ENCODE results near the gene CTNNA1.

The CTNNA1 gene

DNA sequence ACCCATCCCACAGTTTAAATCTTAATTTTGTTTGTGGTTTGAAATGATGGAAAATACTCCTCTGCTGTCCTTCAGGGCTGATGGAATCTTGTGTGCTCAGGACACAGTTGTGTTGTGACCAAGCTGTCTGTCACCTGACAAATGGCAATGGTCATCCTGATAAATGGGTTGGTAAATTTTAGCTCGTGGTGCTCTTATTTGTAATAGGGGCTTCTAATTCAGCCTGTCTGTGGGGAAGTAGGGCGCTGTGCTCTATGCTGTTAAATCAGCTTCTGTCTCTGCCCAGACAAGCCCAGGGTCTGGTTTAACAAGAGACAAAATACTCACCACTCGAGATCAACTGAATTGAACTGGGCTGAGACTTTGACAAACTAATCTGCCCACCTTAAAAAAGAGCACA, 117.4 kb downstream of the CTNNA1 start:
- no peak for DNase-seq

GRCh38 chr5:138872841-138873465, 119.7 kb downstream of the CTNNA1 start:
- DNase-seq, result no peak

GRCh38 chr5:138873466-138874221, 120.4 kb downstream of the CTNNA1 start:
- no peak for DNase-seq

GRCh38 chr5:138874241-138874640, 121.0 kb downstream of the CTNNA1 start:
- DNase-seq, result peak; percentile 41

DNA sequence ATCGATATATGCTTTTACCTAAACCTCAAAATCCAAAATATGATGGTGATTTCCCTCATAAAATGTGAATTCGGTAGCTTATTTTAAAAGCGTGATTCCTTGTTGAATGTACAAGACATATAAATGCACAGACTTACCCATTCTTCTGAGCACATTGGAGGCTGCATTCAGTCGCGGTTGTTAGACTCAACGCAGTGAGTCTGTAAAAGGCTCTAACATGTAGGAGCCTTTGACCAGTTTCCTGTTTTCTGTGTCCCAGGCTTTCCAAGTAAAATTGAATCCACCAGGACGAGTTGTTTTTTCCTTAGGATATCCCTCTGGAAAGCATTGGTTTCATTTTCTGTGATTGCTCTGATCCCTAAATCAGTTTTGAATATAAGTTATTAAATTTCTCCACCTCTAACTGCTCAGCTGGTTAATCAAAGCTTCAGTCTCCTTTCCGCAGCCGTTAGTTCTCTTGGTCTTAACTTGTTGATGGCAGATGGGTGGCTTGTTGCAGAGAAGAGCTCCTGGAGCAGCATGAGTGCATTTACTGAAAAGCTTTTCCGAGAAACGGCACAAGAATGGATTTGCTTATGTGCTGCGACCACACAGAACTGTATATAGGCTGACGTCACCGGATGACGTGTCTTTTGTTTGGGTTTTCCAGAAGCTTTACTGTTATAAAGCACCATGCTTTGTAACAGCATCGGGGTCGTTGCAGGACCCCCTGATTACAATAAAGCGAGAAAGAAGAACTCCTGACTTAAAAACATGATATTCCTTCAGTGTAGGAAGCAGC, 121.7 kb downstream of the CTNNA1 start, which contains the start of gene LRRTM2:
Gene LRRTM2, minus strand, starts transcription at position 565 of the 781 bp plus-strand sequence. Its CDS starts 424 bp downstream, at position 141.
- DNase-seq, result peak; percentile 91

- no peak for DNase-seq
Measured at GRCh38 chr5:138875552-138875875, 122.3 kb downstream of the CTNNA1 start.

GRCh38 chr5:138875946-138876345, 122.7 kb downstream of the CTNNA1 start:
- no peak for DNase-seq

GRCh38 chr5:138876811-138877210, 123.6 kb downstream of the CTNNA1 start:
- DNase-seq, result no peak

DNA sequence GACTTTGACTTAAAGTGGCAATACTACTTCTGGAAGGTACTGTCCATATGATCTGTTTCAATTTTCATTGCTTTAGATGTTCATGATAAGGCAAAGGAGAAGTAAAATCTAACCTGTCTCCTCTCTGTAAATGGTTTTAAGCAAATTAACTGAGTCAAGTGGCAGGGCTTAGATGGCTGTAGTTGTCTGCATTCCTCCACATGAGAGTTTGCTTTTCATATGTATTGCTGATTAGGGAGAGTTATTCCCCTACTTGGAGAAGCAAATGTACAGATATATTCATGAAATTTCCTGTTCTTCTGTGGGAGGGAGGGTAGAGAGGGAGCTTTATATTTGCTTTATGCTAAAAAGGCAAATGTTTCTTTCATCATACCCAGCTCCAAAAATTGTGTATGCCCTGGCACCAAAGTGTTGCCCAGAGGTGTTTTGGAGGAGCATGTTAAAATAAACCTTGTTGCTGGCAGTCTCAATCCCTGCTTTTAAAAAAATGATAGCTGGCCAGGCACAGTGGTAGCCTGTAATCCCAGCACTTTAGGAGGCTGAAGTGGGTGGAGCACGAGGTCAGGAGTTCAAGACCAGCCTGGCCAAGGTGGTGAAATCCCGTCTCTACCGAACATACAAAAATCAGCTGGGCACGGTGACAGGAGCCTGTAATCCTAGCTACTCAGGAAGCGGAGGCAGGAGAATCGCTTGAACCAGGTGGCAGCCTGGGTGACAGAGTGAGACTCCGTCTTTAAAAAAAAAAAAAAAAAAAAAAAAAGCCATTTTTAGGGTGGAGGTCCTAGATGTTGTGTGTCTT, 125.4 kb downstream of the CTNNA1 start:
- DNase-seq, result no peak

DNA sequence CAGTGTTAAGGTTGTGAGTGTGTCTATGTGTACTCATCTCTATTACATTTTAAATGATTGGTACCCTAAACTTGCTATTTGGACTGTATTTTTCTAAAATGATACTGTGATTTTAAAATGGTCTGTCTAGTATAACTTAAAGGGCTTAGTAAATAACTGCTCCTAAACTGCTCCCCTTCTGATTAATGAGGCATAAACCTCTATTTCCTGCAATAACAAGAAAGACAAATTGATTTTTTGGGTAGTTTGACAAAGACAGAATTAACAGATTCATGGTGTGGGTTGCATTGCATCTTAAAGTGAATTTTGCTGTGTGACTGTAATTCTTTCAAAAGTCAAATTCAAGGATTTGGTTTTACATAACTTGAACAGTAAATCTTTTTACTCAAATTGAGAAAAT, 130.0 kb downstream of the CTNNA1 start:
- no peak for DNase-seq

- DNase-seq, result no peak
Measured at GRCh38 chr5:138884094-138884493, 130.9 kb downstream of the CTNNA1 start.

GRCh38 chr5:138884554-138884953, 131.3 kb downstream of the CTNNA1 start:
- no peak for DNase-seq

- no peak for DNase-seq
Measured at GRCh38 chr5:138889994-138890393, 136.8 kb downstream of the CTNNA1 start.

GRCh38 chr5:138890644-138891043, 137.4 kb downstream of the CTNNA1 start:
- no peak for DNase-seq

GRCh38 chr5:138895918-138896317, 142.7 kb downstream of the CTNNA1 start:
- no peak for DNase-seq

- DNase-seq, result no peak
Measured at GRCh38 chr5:138898299-138898698, 145.1 kb downstream of the CTNNA1 start.

- DNase-seq, result no peak
Measured at GRCh38 chr5:138898742-138899141, 145.5 kb downstream of the CTNNA1 start.

- DNase-seq, result peak; percentile 69
Measured at GRCh38 chr5:138900281-138900965, 147.2 kb downstream of the CTNNA1 start.

DNA sequence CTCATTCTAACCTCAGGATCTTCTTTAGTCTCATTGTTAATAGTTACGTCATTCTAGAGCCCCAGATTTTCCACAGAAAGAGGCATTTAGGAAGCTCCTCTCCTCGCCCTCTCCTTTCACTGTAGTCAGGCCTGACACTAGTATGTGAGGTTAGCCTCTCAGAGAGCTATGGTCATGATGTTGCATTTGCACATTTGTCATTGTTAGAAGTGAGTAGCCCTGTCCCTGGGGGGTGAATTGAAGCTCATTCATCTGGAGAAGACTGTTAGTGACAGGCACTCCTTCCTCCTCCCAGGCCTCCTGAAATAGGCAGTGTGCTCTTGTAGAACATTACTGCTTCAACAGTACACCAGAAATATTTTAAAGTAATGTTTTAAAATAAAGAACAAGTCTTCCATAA, 148.5 kb downstream of the CTNNA1 start:
- DNase-seq, result peak; percentile 17

DNA sequence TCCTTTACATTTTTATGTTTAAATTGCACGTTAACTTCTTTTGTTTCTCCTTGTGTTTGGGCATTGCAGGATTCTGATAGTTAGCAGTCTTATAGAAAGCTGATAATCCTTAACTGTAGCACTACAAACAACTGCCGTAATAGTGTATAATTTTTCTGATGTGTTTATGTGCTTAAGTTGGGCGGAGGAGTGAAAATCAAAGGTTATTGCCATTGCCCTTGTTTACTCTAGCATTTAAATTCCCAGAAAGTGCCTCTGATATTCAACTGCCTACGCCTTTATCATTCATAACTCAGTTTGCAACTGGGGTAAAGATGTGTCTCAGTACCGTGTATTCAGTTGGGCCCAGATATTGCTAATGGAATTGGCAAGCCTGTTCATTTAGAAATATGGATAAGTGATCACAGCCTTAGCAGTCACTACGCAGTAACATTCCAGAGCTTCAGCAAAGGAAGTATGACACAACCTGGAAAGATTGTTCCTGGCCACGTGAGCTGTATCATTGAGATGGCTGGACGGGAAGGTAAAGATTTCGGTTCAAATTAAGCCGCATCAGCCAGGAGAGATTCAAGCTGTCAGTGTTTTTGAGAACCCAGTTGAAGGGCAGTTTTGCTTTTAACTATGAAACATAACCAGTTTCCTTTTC, 150.0 kb downstream of the CTNNA1 start:
- peak; percentile 74 for DNase-seq

DNA sequence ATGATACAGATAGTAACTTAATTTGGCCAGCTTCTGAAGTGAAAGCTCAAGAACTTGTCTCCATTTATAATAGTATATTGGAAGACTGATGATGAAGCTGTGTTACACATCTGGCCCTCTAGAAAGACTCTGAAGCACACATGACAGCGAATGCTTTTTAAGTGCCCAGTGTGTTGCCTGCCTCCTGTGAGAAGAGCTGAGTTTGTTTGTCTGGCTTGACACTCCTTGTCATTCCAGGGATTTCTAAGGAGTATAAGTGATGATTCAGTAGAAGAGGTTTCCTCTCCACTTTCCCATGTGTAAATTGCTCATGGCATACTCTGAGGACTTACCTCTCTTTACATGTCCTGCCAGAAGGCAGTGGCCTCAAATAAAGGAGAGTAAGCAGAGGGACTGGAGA, 152.3 kb downstream of the CTNNA1 start:
- peak; percentile 79 for DNase-seq

DNA sequence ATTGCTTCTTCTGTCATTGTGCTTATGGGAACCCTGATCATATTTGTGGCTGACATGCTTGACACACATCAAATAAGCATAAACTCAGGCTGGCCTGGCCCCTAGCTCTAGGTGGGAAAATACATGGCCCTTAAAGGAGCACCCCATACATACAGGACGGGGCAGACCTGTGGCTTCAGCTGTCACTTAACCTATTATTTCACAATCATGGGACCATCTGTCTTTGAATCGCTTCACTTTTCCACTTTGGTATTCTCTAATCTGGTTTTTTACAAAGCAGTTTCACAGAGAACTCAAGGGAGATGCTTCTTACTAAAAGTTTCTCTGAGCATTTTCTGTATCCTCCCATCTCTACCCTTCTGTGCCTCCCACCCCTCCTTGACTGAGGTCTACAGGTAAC, 156.5 kb downstream of the CTNNA1 start:
- no peak for DNase-seq

Data from fibroblast of skin of right biceps (primary cell).